ENCODE data around the gene PROX2.

DNA sequence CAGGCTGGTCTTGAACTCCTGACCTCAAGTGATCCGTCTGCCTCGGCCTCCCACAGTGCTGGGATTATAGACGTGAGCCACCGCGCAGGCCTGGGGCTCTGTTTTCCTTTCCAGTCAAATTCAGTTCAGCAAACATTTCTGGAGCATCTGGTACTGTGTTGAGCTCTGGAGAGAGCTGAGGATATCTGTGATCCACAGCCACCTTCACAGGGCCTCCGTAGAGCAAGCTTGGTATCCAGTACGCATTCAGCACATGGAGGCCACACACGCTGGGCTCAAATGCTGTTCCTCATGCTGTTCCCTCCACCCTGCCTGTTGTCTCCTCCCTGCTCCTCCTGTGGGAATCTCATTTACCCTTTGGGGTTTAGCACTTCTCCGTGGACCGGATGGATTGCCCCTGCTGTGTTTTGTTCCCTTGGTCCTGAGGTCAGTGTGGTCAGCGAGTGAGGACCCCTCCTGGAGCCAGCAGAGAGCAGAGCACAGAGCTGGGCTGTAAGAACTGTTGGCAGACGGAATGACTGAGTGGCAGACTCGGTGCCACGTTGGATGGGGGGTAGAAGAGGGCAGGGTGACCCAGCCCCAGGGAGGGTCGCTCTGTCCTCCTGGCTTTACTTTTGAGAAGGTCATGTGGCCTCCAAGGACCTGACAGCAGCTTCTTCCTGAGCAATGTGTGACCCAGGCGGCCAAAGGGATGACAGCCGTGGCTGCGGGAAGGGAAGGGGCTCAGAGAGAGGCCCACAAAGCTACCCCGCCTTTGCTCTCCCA is 46.2 kb upstream of the PROX2 start:
- TF ChIP-seq, protein P1, sequence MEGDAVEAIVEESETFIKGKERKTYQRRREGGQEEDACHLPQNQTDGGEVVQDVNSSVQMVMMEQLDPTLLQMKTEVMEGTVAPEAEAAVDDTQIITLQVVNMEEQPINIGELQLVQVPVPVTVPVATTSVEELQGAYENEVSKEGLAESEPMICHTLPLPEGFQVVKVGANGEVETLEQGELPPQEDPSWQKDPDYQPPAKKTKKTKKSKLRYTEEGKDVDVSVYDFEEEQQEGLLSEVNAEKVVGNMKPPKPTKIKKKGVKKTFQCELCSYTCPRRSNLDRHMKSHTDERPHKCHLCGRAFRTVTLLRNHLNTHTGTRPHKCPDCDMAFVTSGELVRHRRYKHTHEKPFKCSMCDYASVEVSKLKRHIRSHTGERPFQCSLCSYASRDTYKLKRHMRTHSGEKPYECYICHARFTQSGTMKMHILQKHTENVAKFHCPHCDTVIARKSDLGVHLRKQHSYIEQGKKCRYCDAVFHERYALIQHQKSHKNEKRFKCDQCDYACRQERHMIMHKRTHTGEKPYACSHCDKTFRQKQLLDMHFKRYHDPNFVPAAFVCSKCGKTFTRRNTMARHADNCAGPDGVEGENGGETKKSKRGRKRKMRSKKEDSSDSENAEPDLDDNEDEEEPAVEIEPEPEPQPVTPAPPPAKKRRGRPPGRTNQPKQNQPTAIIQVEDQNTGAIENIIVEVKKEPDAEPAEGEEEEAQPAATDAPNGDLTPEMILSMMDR (IDR thresholded peaks at IDR 0.05): no peak
- no peak for TF ChIP-seq POLR2A (IDR thresholded peaks at IDR 0.05)

All from testis (tissue), 2 donors.